ENCODE data around the gene MYBPC2.

Gene MYBPC2

DNA sequence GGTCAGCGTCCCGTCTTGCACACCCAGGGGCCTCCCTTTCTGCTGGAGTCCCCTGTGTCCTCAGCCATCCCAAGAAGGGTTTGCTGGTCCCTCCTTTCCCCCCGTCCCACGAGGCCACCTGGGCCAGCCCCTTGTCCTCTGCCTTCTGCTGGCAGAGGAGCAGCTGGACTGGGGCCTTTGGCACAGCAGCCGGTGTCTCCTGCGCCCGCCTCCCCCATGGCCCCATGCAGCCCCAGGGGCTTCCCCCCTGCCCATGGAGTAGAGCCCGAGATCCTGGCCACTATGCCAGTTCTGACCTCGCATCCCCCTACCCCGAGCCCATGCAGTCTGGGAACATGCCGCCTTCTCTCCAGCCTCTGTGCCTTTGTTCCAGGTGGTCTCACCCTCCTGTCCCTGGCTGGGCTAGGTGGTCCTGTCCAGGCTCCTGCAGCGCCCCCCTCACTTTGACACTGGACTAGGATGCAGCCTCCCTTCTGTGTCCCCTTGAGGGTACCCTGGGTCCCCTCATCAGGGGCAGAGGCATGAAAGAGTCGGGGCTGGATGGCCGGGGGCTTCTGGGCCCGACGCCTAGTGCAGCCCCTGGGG, 49.7 kb downstream of the MYBPC2 start:
- DNase-seq: no peak

DNA sequence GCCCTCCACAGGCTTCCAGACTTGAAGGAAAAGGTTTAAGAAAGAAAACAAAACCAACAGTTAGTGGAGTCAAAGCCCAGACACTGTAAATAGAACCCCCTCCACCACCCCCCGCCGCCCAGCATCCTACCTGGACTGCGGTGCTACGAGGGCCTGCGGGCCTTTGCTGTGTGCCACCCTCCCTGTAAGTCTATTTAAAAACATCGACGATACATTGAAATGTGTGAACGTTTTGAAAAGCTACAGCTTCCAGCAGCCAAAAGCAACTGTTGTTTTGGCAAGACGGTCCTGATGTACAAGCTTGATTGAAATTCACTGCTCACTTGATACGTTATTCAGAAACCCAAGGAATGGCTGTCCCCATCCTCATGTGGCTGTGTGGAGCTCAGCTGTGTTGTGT, 50.2 kb downstream of the MYBPC2 start:
- no peak for DNase-seq

DNA sequence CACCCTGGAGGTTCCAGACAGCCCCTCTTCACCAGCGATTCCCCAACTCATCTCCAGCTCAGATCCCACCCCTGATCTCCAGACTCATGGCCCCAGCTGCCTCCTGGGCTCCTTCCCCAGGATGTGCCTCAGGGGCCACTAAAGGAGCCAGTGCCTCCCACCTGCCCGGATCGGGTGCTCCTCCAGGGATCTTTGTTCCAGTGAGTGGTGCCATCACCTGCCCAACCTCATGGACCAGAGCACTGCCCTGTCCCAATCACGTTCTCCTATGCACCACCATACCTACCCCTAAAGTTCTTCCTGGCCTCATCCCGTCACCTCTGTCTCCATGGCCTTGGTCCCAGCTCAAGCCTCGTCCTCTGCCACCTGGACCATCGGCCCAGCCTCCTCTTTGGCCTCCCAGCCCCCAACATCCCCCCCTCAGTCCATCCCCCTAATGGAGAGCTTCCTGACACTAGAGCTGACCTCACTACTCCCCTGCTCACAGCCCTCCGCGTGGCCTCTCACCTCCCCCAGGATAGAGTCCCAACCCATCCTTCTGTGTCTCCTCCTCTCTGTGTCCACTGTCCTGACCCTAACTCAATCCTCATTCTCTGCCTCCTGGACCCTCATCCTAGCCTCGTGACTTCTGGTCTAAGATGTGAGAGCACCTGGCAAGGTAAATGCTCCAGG, 52.7 kb downstream of the MYBPC2 start:
- DNase-seq: no peak

- DNase-seq: peak; percentile 59
Observed at GRCh38 chr19:50486823-50487515, 54.3 kb downstream of the MYBPC2 start.

GRCh38 chr19:50488389-50489194, 55.9 kb downstream of the MYBPC2 start:
- DNase-seq: no peak

GRCh38 chr19:50489461-50490011, 56.8 kb downstream of the MYBPC2 start:
- no peak for DNase-seq

DNA sequence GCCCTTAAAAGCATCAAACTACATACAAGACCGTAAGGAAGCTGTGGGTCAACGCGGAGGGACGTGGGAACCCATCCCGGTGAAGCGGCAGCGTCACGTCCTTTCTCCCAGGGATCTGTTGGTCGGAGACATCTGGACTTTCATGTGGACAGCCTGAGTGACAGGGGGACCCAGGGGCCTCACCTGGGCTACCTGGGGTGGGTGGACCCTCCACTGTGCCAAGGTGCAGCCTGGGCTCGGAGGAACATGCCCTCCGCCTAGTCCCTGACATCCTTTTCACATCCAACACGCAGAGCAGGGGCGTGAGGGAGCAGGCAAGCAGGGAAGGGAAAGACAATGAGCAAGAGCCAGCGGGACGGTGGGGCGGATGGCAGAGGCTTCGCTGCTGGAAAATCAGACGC, 57.7 kb downstream of the MYBPC2 start:
- no peak for DNase-seq

- no peak for DNase-seq
Observed at GRCh38 chr19:50490991-50491472, 58.3 kb downstream of the MYBPC2 start.

GRCh38 chr19:50492303-50493052, 59.8 kb downstream of the MYBPC2 start:
- DNase-seq: no peak

GRCh38 chr19:50493171-50493570, 60.5 kb downstream of the MYBPC2 start:
- no peak for DNase-seq

- no peak for DNase-seq
Observed at GRCh38 chr19:50494186-50495019, 61.7 kb downstream of the MYBPC2 start.

- DNase-seq: no peak
Observed at GRCh38 chr19:50495020-50495531, 62.4 kb downstream of the MYBPC2 start.

GRCh38 chr19:50496189-50497021, 63.7 kb downstream of the MYBPC2 start:
- no peak for DNase-seq

DNA sequence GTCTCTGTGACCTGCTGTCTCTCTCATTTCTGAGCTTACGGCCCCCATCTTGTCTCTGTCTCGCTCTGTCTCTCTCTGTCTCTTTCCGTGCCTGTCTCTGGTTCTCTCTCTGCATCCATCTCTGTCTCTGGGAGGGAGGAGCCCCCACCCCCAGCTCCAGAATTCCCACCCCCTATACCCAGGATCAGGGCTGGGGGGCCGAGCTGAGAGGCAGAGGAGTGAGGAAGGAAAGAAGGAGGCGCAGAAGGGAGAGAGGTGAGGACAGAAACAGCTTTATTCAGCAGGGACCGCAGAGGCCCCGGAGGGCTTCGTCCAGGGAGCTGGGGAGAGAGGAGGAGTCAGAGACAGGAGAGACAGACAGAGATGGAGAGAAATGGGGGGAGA, 64.3 kb downstream of the MYBPC2 start:
- no peak for DNase-seq

- no peak for DNase-seq
Observed at GRCh38 chr19:50498219-50499056, 65.7 kb downstream of the MYBPC2 start.

GRCh38 chr19:50500060-50500752, 67.5 kb downstream of the MYBPC2 start:
- DNase-seq: no peak

DNA sequence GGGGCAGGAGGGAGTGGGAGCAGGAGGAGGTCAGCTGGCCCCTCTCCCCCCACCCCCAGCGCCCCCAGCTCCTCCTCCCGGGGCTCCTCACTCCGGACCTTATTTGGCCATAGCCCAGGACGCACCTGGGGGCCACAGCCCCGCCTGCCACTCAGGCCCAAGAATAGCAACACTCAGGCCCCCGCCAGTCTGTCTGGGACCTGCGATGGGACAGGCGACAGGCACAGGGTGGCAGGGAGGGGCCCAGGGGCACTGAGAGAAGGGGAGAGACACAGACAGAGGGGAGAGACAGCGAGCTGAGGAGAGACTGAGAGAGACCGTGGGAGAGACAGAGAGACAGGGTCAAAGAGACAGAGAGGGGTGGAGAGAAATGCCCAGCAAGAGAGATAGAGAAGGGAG, 68.1 kb downstream of the MYBPC2 start:
- no peak for DNase-seq

DNA sequence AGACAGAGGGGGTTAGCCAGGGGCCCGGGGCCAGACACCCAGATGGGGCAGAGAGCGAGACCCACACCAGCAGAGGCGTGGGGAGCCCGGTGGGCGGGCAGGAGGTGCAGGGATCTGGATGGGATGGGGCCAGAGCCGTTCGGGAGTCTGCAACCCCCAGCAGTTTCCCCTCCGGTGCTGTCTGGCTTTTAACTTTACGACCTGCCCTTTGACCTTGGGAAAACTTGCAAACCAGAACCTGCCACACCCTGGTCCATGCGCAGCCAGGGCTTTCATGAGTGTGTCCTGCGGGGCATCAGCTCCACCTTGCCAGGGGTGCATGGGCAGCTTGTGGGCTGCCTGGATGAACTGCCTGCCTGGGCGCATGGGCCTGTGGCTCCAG, 68.5 kb downstream of the MYBPC2 start:
- DNase-seq: no peak
